ENCODE data around the gene UCN2. TPM values are rescaled to one million over a fixed set of nuclear protein-coding genes. Genes with fewer than 3 reads are reported as not detected.
"Not testable (repeated sequence)": the region's sequence is repeated elsewhere in the genome, so short reads cannot be mapped to it uniquely, and the experiment has no call there.

Gene UCN2
- polyA plus RNA-seq, 1 experiment, result 4.5 TPM

DNA sequence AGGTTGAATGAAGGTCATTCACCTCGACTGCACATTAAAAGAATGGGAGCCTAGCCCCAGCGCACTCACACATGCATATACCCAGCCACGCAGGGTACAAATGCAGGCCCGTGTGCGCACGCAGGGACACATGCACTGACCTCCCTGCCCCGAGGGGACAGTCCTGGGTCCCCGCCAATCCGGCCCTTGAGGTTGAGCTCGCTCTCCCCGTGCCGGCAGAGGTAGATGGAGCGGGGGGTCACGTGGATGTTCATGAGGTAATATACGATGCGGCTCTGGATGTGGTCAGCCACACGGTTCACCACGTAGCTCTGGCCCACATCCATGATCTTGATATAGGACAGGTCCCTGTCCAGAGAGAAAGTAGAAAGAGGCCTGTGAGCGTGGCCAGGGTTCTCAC lies 27.5 kb downstream of the UCN2 start:
- ChIA-PET CTCF (interaction anchor here (1.1 to 1.8 kb wide), 3 partner anchors 11 to 100 kb away, joined by 3 to 7 read pairs (median 3); no protein-coding TSS in a partner anchor), POLR2A (no interaction called here)
- DNase-seq (ENCODE audit: low read depth), result no peak
- no peak for TF ChIP-seq CTCF (IDR thresholded peaks at IDR 0.05; ENCODE audit: insufficient read depth, low read depth, low read length)
- H3K27me3 ChIP-seq (ENCODE audit: control insufficient read depth, insufficient read depth, low read length), result no peaks in the 10 kb centered on the region
- H3K36me3 ChIP-seq (ENCODE audit: control insufficient read depth, insufficient read depth, low read length), result peaks cover 36% of the 10 kb centered on the region
- no peak overlapping the region for H3K4me3 ChIP-seq (ENCODE audit: low read depth, low read length)

GRCh38 chr3:48535578-48535977 lies 28.0 kb downstream of the UCN2 start:
- no peaks in the 10 kb centered on the region for H3K27me3 ChIP-seq (ENCODE audit: control insufficient read depth, insufficient read depth, low read length)
- no peak for DNase-seq (ENCODE audit: low read depth)
- ChIA-PET CTCF (interaction anchor here (1.8 kb wide), 1 partner anchor 14 kb away, joined by 7 read pairs; no protein-coding TSS in a partner anchor), POLR2A (no interaction called here)
- H3K36me3 ChIP-seq (ENCODE audit: control insufficient read depth, insufficient read depth, low read length), result peaks cover 36% of the 10 kb centered on the region
- no peak overlapping the region for H3K4me3 ChIP-seq (ENCODE audit: low read depth, low read length)
- no peak for TF ChIP-seq CTCF (IDR thresholded peaks at IDR 0.05; ENCODE audit: insufficient read depth, low read depth, low read length)

GRCh38 chr3:48532977-48533337 lies 30.6 kb downstream of the UCN2 start:
- Histone ChIP-seq H3K4me3 (ENCODE audit: low read depth, low read length) (no peak overlapping the region), H3K27me3 (ENCODE audit: control insufficient read depth, insufficient read depth, low read length) (no peaks in the 10 kb centered on the region), H3K36me3 (ENCODE audit: control insufficient read depth, insufficient read depth, low read length) (peaks cover 23% of the 10 kb centered on the region)
- no peak for TF ChIP-seq CTCF (IDR thresholded peaks at IDR 0.05; ENCODE audit: insufficient read depth, low read depth, low read length)
- no peak for DNase-seq (ENCODE audit: low read depth)
- CTCF ChIA-PET, result interaction anchor here (0.8 to 1.2 kb wide), 3 partner anchors 16 to 28 kb away, joined by 3 to 5 read pairs (median 4); no protein-coding TSS in a partner anchor
- POLR2A ChIA-PET, result no interaction called here

- ChIA-PET POLR2A (no interaction called here), CTCF (interaction anchor here (1.1 to 1.4 kb wide), 2 partner anchors 17 to 23 kb away, joined by 3 to 5 read pairs; no protein-coding TSS in a partner anchor)
- Histone ChIP-seq H3K4me3 (ENCODE audit: low read depth, low read length) (no peak overlapping the region), H3K27me3 (ENCODE audit: control insufficient read depth, insufficient read depth, low read length) (no peaks in the 10 kb centered on the region), H3K36me3 (ENCODE audit: control insufficient read depth, insufficient read depth, low read length) (peaks cover 23% of the 10 kb centered on the region)
- DNase-seq (ENCODE audit: low read depth), result no peak
- no peak for TF ChIP-seq CTCF (IDR thresholded peaks at IDR 0.05; ENCODE audit: insufficient read depth, low read depth, low read length)
Observed at GRCh38 chr3:48532271-48532976, 31.2 kb downstream of the UCN2 start.

- not testable (repeated sequence) for H3K4me3 ChIP-seq (ENCODE audit: low read depth, low read length); H3K36me3 ChIP-seq (ENCODE audit: control insufficient read depth, insufficient read depth, low read length); DNase-seq (ENCODE audit: low read depth); H3K27me3 ChIP-seq (ENCODE audit: control insufficient read depth, insufficient read depth, low read length)
- ChIA-PET CTCF (interaction anchor here (1.3 to 2.3 kb wide), 3 partner anchors 10 to 95 kb away, joined by 3 to 6 read pairs (median 3); no protein-coding TSS in a partner anchor), POLR2A (interaction anchor here (0.5 kb wide), 1 partner anchor 517 kb away, joined by 3 read pairs; no protein-coding TSS in a partner anchor)
Observed at GRCh38 chr3:48530701-48531100, 32.9 kb downstream of the UCN2 start.

All from BJ (cell line).